Activated T-cell treated with anti-CD3 and anti-CD28 coated beads, Interleukin-2, amount 50 U/mL, for 72 hours (primary cell): Measurements from ENCODE around the gene HRH2. TPM values are rescaled to one million over a fixed set of nuclear protein-coding genes. Genes with fewer than 3 reads are reported as not detected.
A peak's percentile ranks its signal among the peaks of the same experiment; 100 is the strongest.

Experiments
- ATAC-seq, 2 donors: fragments of 150-1000 bp; cut with Tn5 transposase; replicated peaks in 1 of 2; 2 replicates each; pipeline ENCODE4 v1.10.0; 2021; ENCODE audit warnings: moderate library complexity in 2 of 2, mild to moderate bottlenecking in 1 of 2
- DNase-seq, 2 donors: peaks; one replicate each; pipeline ENCODE4 v3.0.0; 2021 to 2022; ENCODE audit warnings: mixed read lengths in 1 of 2
- H3K27ac Mint-ChIP-seq: one replicate; pipeline ENCODE4 v1.8.0; 2022; ENCODE audit warnings: mild to moderate bottlenecking, moderate library complexity, mixed read lengths
- H3K27me3 Mint-ChIP-seq: one replicate; pipeline ENCODE4 v1.8.0; 2022; ENCODE audit warnings: low read depth, mixed read lengths
- H3K36me3 Mint-ChIP-seq, 2 donors: one replicate each; pipeline ENCODE4 v1.8.0; 2022; ENCODE audit warnings: mixed read lengths in 2 of 2, mild to moderate bottlenecking in 1 of 2; ENCODE audit not compliant: insufficient read depth in 2 of 2
- H3K4me1 Mint-ChIP-seq: one replicate; pipeline ENCODE4 v1.8.0; 2022; ENCODE audit warnings: low read depth, mixed read lengths
- H3K4me3 Mint-ChIP-seq, 2 donors: one replicate each; pipeline ENCODE4 v1.8.0; 2022; ENCODE audit warnings: mild to moderate bottlenecking in 2 of 2, mixed read lengths in 2 of 2, moderate library complexity in 2 of 2
- H3K9me3 Mint-ChIP-seq, 2 donors: one replicate each; pipeline ENCODE4 v1.8.0; 2022; ENCODE audit warnings: mixed read lengths in 2 of 2
- total RNA-seq, 2 donors: library from RNA; stranded (reverse); gene quantifications; one replicate each; pipeline ENCODE4 v1.2.3, GENCODE V29; 2022

Gene HRH2
- total RNA-seq, 2 donors from 2014 or later, result 18.4 to 22.8 TPM

DNA sequence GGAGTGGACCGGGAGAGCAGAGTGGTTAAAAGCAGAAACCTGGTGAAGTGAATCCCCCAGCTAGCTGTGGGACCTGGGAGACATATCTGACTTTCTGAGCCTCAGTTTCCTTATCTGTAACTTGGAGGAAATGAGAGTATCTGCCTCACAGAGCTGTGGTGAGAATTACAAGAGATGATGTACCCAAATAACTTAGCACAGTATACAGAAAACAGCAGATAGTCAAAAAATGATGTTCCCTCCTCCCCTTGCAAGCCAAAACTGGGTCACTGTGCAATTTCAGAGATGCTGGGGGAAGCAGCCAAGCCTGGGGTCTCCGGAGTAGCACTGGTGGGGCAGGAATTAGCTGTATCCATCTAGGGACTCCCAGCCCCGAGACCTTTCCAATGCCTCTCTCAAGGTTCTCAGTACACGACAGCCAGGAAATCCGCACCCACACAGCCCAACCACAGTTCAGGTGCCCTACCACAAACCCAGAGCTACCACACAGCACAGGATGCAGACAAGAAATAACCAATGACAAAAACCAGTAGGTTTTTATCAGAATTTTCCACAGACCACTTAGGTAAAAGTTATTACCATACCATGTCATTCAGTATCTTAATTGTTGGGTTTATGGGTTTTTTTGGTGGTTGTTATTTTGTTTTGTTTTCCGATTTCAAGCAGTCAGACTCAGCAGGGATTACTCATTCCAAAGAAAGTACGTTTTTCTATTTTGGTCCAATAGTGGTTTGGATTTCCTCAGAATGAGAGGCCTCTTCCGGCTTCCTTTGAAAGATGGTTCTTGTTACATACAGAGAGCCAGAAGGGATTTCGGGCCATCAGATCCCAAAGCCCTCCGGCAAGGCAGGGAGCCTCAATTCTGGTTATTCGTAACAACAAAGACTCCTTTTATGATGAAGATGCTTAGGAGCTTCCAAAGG, 4.9 kb upstream of the HRH2 start:
- peaks cover 14 to 16% of the 10 kb centered on the region in 2 donors for H3K9me3 Mint-ChIP-seq
- H3K27ac Mint-ChIP-seq, result peak overlapping the region; percentile 89
- H3K4me1 Mint-ChIP-seq, result peaks cover 85% of the 10 kb centered on the region
- peak overlapping the region; percentile 76 to 80 for H3K4me3 Mint-ChIP-seq
- no peaks in the 10 kb centered on the region for H3K27me3 Mint-ChIP-seq
- peak; percentile 87 to 88 for DNase-seq
- peak; percentile 72 to 79 for ATAC-seq
- H3K36me3 Mint-ChIP-seq, result peaks cover 24 to 26% of the 10 kb centered on the region in 2 donors

DNA sequence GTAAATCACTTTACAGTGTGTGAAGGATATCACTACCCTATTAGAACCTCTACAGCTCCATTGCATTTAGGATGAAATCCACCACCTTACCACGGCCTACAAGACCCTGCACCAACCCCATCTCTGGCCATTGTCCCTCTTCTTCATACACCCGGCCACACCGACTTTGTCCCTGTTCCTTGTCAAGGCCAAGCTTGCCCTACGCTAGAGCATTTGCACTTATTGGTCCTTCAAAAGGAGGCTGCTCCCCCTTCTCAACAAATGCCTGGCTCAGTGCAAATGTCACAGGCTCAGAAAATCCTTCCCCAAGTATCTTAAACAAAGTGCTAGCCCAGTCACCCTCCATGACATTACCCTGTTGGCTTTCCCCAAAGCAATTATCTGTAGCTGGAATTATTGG, 4.1 kb upstream of the HRH2 start:
- peak overlapping the region; percentile 76 to 80 for H3K4me3 Mint-ChIP-seq
- peaks cover 83% of the 10 kb centered on the region for H3K4me1 Mint-ChIP-seq
- H3K27ac Mint-ChIP-seq, result peak overlapping the region; percentile 89
- peaks cover 20 to 23% of the 10 kb centered on the region in 2 donors for H3K36me3 Mint-ChIP-seq
- peak in 1 of 2 donors; percentile 0 for ATAC-seq
- peaks cover 13 to 15% of the 10 kb centered on the region in 2 donors for H3K9me3 Mint-ChIP-seq
- H3K27me3 Mint-ChIP-seq, result no peaks in the 10 kb centered on the region
- no peak for DNase-seq

DNA sequence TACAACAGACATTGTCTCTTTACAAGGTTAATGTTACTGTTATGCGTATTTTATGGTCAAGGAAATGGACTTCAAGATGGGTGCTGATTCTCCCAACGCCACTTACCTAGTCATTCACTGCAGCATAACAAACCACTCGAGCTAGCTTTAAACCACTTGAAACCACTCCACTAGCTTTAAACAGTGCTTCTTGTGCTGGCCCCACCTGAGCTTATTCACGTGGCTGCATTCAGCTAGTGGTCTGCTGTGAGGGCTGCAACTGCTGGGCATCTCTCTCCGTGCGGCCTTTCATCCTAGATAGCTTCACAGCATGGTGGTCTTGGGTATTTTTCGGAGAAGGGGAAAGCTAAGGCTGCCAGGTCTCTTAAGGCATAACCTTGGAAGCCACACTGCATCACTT, 3.5 kb upstream of the HRH2 start:
- peaks cover 82% of the 10 kb centered on the region for H3K4me1 Mint-ChIP-seq
- H3K27ac Mint-ChIP-seq, result peak overlapping the region; percentile 89
- H3K4me3 Mint-ChIP-seq, result peak overlapping the region; percentile 76 to 80
- H3K36me3 Mint-ChIP-seq, result peaks cover 16 to 18% of the 10 kb centered on the region in 2 donors
- no peak for ATAC-seq
- no peaks in the 10 kb centered on the region for H3K27me3 Mint-ChIP-seq
- H3K9me3 Mint-ChIP-seq, result peaks cover 7 to 12% of the 10 kb centered on the region in 2 donors
- peak in 1 of 2 donors; percentile 16 for DNase-seq

DNA sequence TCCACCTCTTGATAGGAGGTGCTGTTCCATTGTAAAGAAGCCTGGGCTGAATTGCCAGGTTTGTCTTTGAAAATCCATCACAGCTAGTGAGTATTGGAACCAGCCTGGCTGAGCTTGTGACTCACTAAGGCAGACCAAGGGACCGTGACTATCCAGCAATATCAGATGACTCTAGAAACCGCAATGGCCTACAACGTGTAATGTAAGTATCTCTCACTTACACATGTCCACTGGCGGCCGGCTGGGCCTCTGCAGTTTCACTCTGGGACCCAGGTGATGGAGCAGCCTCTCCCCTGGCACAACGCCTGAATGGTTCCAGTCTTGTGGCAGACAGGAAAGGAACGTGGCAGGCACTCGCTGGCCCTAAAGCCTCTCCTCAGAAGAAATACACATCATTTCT, 3.1 kb upstream of the HRH2 start:
- ATAC-seq, result peak; percentile 24 to 26
- H3K27ac Mint-ChIP-seq, result no peak overlapping the region
- H3K4me1 Mint-ChIP-seq, result peaks cover 86% of the 10 kb centered on the region
- H3K36me3 Mint-ChIP-seq, result peaks cover 14 to 15% of the 10 kb centered on the region in 2 donors
- peak overlapping the region; percentile 76 to 80 for H3K4me3 Mint-ChIP-seq
- H3K9me3 Mint-ChIP-seq, result peaks cover 6 to 9% of the 10 kb centered on the region in 2 donors
- peak; percentile 27 to 46 for DNase-seq
- H3K27me3 Mint-ChIP-seq, result no peaks in the 10 kb centered on the region

DNA sequence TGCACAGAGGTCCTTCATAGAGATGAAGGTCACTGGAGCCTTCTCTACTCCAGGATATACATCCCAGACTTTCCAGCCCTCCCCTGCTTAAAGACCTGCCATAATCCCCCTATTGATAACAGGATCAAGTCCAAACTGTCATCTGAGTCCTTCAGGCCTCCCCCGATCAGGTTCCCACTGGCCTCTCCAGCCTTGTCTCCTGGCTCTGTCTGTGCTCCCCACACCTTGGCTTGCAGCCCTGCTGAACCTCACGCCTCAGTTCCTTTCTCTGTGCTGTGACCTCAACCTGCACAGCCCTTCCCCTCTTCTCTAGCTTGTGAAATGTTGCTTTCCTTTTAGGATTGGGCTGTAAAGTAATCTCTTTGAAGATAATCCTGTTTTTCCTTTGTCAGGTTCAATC, 2.5 kb upstream of the HRH2 start:
- H3K27ac Mint-ChIP-seq, result no peak overlapping the region
- H3K4me1 Mint-ChIP-seq, result peaks cover 88% of the 10 kb centered on the region
- DNase-seq, result peak in 1 of 2 donors; percentile 11
- peaks cover 12% of the 10 kb centered on the region in 2 donors for H3K36me3 Mint-ChIP-seq
- peak overlapping the region in 1 of 2 donors; percentile 76 for H3K4me3 Mint-ChIP-seq
- peaks cover 6 to 8% of the 10 kb centered on the region in 2 donors for H3K9me3 Mint-ChIP-seq
- ATAC-seq, result no peak
- no peaks in the 10 kb centered on the region for H3K27me3 Mint-ChIP-seq

DNA sequence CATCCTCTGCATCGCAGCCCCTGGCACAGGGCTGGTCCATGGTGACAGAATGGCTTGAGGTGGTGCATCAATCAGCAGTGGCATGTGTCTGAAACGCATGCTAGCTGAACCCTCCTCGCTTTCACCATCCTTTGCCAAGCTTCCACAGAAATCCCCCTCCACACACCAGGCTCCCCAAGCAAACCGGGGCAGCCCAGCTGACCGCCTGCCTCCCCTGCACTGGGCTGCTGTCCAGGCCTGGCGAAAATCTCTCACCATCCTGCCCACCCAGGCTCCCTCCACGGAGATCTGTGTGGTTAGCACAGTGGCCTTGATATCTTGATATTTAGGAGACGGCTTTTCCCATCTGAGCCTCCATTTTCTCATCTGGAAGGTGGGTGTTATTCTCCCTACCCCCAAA, 905 bp upstream of the HRH2 start:
- H3K27ac Mint-ChIP-seq, result no peak overlapping the region
- H3K9me3 Mint-ChIP-seq, result no peaks in the 10 kb centered on the region
- H3K4me1 Mint-ChIP-seq, result peaks cover 83% of the 10 kb centered on the region
- H3K36me3 Mint-ChIP-seq, result peaks cover 4 to 8% of the 10 kb centered on the region in 2 donors
- H3K27me3 Mint-ChIP-seq, result no peaks in the 10 kb centered on the region
- H3K4me3 Mint-ChIP-seq, result peak overlapping the region; percentile 95
- DNase-seq (no peak), ATAC-seq (no peak)

DNA sequence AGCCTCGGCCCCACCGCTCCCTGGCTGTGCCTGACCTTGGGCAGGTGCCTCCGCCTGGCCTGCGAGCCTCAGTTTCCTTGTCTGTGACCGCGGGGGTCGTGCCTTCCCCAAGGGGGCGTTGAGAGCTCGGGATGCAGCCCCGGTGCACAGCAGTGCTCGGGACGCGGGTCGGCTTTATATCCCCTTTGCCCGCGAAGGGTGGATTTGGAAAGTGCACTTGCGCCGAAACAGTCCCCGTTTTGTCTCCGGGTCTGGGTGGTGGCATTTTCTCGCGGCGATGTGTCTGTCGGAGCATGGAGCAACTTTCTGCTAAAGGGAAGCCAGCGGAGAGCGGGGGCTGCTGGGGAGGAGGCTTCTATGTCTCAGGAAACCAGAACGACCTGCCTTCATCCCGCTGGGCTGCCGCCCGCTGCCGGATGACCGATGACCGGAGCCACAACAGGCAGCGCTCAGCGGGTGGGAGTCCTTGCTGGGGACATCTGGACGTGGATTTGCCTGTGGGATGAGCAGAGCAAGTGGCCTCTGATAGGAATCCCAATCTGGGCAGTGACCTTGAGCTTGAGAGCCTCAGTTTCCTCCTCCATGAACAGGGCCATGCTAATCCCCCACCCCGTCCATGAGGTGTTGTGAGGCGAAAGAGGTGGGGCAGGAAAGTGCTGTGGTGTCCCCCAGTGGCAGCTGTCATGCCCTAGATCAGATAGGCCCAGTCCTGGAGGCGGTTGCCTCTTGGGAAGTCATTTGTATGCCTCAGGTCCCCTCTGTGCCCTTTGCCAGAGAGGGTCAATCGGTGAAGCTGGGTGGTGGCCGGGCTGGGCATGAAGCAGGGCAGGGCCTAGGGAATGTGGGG, 651 bp downstream of the HRH2 start:
- peak; percentile 29 to 45 for ATAC-seq
- Mint-ChIP-seq H3K27me3 (no peaks in the 10 kb centered on the region), H3K27ac (peak overlapping the region; percentile 61), H3K9me3 (no peaks in the 10 kb centered on the region), H3K4me1 (peaks cover 83% of the 10 kb centered on the region), H3K36me3 (peaks cover 2 to 8% of the 10 kb centered on the region in 2 donors), H3K4me3 (peak overlapping the region; percentile 89 to 91)
- DNase-seq, result peak; percentile 31 to 36

DNA sequence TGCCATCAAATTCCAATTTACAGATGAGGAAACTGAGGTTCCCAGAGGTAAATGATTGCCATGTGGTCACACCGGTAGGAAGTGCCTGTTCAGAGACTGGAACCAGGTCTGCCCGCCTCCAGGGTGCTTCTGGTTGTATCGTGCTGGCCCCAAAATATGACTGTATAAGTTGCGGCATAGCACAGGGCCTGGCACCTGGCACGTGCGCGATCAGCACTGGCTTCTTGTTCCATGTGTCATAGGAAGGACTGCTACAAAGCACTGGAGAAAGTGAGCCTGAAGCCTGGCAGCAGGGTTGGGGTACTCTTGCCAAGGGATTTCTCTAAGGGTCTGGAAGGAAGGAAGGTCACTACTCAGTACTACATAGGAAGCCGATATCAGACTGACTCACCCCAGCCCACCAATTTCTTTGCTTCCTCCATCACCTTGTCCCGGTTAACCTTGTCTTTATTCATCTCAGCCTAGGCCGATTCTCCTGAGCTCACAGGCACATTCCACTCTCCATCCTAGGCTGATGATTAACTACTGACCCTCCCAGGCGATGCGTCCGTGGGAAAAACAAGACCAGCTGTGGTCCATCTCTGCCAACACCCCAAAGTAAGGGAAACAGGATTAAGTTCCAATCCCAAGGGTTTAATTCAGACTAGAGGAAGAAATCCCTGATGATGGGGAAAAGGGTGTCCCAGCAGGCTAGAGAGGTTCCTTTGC, 1.8 kb downstream of the HRH2 start:
- Mint-ChIP-seq H3K27ac (no peak overlapping the region), H3K4me1 (peaks cover 81% of the 10 kb centered on the region), H3K4me3 (peak overlapping the region; percentile 16 to 89), H3K9me3 (no peaks in the 10 kb centered on the region), H3K27me3 (no peaks in the 10 kb centered on the region), H3K36me3 (peaks cover 2 to 11% of the 10 kb centered on the region in 2 donors)
- DNase-seq (no peak), ATAC-seq (no peak)

DNA sequence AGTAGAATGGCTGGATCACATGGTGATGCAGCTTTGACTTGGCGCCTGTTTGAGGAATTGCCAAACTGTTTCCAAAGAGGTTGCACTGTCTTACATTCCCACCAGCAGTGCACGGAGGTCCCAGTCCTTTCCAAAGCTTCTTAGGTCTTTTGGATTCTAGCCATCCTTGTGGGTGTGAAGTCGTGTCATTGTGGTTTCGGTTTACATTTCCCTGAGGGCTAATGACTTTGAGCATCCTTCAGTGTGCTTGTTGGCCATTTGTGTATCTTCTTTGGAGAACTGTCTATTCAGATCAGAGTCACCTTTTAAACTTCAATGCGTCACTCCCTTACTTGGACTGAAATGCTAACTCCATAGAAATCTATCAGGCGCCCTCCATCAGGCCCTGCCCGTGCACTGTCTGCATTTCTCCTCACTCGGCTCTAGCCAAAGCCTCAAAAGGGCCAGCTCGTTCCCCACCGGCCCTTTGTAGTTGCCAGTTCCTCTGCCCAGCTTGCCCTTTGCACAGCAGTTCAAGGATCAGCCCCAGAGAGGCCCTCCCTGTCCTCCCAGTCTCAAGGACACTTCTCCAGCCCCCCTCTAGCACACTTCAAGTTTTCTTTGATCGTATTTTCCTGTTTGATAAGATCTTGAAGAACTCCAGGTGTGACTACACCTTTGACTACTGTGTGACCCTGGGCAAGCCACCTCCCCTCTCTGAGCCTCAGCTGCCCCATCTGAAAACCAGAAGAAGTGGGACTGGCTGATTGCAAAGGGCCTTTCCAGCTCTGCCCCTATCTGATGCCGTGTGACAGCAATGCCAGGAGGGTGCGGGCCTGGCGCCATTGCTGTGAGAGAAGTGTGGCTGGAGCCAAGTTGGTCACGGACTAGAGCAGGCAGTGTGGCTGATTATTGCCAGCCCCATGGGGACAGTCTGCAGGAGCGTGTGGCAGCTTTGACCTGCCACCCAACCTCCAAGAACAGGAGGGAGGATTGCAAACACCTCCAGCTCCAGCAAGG, 5.6 kb downstream of the HRH2 start:
- DNase-seq (no peak), ATAC-seq (no peak)
- no peaks in the 10 kb centered on the region for H3K9me3 Mint-ChIP-seq
- no peak overlapping the region for H3K4me3 Mint-ChIP-seq
- no peak overlapping the region for H3K27ac Mint-ChIP-seq
- H3K4me1 Mint-ChIP-seq, result peaks cover 83% of the 10 kb centered on the region
- H3K27me3 Mint-ChIP-seq, result no peaks in the 10 kb centered on the region
- H3K36me3 Mint-ChIP-seq, result peaks cover 0 to 14% of the 10 kb centered on the region in 2 donors

DNA sequence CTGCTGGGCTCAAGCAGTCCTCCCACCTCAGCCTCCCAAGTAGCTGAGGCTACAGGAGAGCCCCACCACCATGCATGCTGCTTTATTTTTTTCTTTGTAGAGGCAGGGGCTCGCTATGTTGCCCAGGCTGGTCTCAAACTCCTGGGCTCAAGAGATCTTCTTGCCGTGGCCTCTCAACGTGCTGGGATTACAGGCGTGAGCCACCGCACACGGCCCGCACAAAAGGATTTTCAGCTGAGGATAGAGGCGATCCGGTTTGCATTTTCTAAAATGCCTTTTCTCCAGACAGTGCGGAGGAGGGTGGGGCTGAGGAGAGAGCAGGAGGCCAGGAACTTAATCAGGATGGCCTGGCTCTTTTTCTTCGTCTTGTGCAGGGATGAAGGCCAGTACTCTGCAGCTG, 6.9 kb downstream of the HRH2 start:
- no peaks in the 10 kb centered on the region for H3K27me3 Mint-ChIP-seq
- peaks cover 0 to 14% of the 10 kb centered on the region in 2 donors for H3K36me3 Mint-ChIP-seq
- no peak for DNase-seq
- no peak for ATAC-seq
- H3K27ac Mint-ChIP-seq, result no peak overlapping the region
- no peaks in the 10 kb centered on the region for H3K9me3 Mint-ChIP-seq
- peak overlapping the region in 1 of 2 donors; percentile 16 for H3K4me3 Mint-ChIP-seq
- H3K4me1 Mint-ChIP-seq, result peaks cover 78% of the 10 kb centered on the region

DNA sequence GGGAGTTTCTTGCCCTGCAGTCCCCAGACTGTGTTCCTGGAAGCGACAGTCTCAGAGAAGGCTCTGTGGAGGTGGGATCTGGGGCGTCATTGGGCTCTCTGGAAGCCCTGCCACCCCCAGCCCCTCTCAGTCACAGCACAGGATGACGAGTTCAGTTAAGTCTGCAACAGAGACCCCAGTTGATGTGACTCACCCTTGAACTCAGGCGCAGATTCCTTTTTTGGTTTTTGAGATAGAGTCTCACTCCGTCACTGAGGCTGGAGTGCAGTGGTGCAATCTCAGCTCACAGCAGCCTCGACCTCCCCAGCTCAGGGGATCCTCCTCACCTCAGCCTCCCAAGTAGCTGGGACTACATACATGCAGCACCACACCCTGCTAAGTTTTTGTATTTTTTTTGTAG, 8.3 kb downstream of the HRH2 start:
- Mint-ChIP-seq H3K4me1 (peaks cover 78% of the 10 kb centered on the region), H3K36me3 (peaks cover 0 to 9% of the 10 kb centered on the region in 2 donors), H3K27ac (no peak overlapping the region), H3K27me3 (no peaks in the 10 kb centered on the region), H3K4me3 (no peak overlapping the region), H3K9me3 (no peaks in the 10 kb centered on the region)
- no peak for DNase-seq
- ATAC-seq, result no peak

DNA sequence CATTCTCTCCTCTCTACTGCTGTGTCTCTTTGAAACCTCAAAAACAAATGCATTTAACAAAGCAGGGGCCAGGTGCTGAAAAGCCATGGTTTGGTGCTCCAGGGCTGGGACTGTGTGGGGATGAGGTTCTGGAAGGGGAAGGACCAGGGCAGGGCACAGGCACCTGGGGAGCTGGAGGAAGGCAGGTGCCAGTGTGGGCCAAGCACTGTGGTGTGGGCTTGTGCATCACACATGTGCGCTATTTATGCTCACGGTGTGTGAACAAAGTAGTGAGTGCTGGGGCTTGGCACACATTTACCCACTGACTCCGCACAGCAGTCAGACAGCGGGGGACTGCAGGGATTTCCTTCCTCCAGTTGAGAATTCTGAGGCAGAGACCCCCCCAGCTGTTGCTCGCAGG, 10.1 kb downstream of the HRH2 start:
- ATAC-seq (no peak), DNase-seq (no peak)
- Mint-ChIP-seq H3K4me1 (peaks cover 80% of the 10 kb centered on the region), H3K9me3 (no peaks in the 10 kb centered on the region), H3K36me3 (peaks cover 0 to 9% of the 10 kb centered on the region in 2 donors), H3K27ac (no peak overlapping the region), H3K4me3 (no peak overlapping the region), H3K27me3 (no peaks in the 10 kb centered on the region)
